Endothelial cell of umbilical vein (primary cell): Measurements from ENCODE around the gene FAM234B. TPM values are rescaled to one million over a fixed set of nuclear protein-coding genes. Genes with fewer than 3 reads are reported as not detected.

Experiments
- BruUV-seq: library from RNA; stranded (reverse); fragments of 400-500 nt; replicated peaks from 2 replicates; lab custom pipeline; 2021; lab: Mats Ljungman, UMichigan
- CTCF ChIA-PET: fragments of 300-600, 350-600 bp; sonication (Branson Sonifier 250); formaldehyde crosslinking; loops from one replicate; lab custom pipeline; 2021; ENCODE audit warnings: antibody characterized with exemption, inconsistent platforms; lab: Charles Lee
- POLR2A ChIA-PET: fragments of 300-600, 350-600 bp; sonication (Branson Sonifier 250); formaldehyde crosslinking; loops from one replicate; lab custom pipeline; 2021; ENCODE audit warnings: antibody characterized with exemption, inconsistent platforms; lab: Charles Lee
- DNase-seq: peaks from one replicate; pipeline ENCODE4 v3.0.0-alpha.2; 2011; ENCODE audit warnings: low read depth, low spot score
- FAIRE-seq: peaks from 2 replicates; lab custom pipeline; 2011; peaks lifted over from hg19 to GRCh38; lab: Jason Lieb, UNC
- H2AFZ ChIP-seq: 2 replicates; pipeline ENCODE4 v1.6.0; 2012; ENCODE audit warnings: low read depth, low read length, control low read depth, inconsistent platforms
- H3K27ac ChIP-seq: 2 replicates; pipeline ENCODE4 v1.5.1; 2011; ENCODE audit warnings: low read depth, mild to moderate bottlenecking, control low read depth, low read length, moderate library complexity; ENCODE audit not compliant: insufficient read depth
- H3K27me3 ChIP-seq, 2 experiments: 2 replicates each; pipeline versions ENCODE4 v1.6.0 to v1.6.1; 2011; ENCODE audit warnings: low read length in 2 of 2, mixed read lengths in 1 of 2; ENCODE audit not compliant: control insufficient read depth in 2 of 2, insufficient read depth in 2 of 2
- H3K36me3 ChIP-seq, 2 experiments: 2 replicates in 1 of 2; 3 replicates in 1 of 2; pipeline ENCODE4 v1.5.1; 2011; ENCODE audit warnings: low read length in 2 of 2, mild to moderate bottlenecking in 1 of 2, moderate library complexity in 1 of 2; ENCODE audit not compliant: control insufficient read depth in 2 of 2, insufficient read depth in 2 of 2; ENCODE audit errors: extremely low read depth in 1 of 2
- H3K4me1 ChIP-seq: 3 replicates; pipeline ENCODE4 v1.5.1; 2011; ENCODE audit warnings: mild to moderate bottlenecking, low read length; ENCODE audit not compliant: control insufficient read depth, insufficient read depth; ENCODE audit errors: extremely low read depth
- H3K4me2 ChIP-seq: 2 replicates; pipeline ENCODE4 v1.6.1; 2011; ENCODE audit warnings: low read length, control low read depth, mixed read lengths; ENCODE audit not compliant: insufficient read depth
- H3K4me3 ChIP-seq, 3 experiments: fragments of 200-600 bp in 1 of 3; sonication (generic), shearing (Covaris generic) in 1 of 3; replicated peaks in 1 of 3; 2 replicates each; pipeline ENCODE4 v1.5.1; 2011 to 2016; ENCODE audit warnings: control low read depth in 3 of 3, low read length in 3 of 3, mild to moderate bottlenecking in 2 of 3, inconsistent platforms in 1 of 3, low read depth in 1 of 3, moderate library complexity in 1 of 3; ENCODE audit not compliant: insufficient read depth in 1 of 3
- H3K79me2 ChIP-seq: 2 replicates; pipeline ENCODE4 v1.6.0; 2012; ENCODE audit warnings: low read length, inconsistent platforms; ENCODE audit not compliant: control insufficient read depth, insufficient read depth
- H3K9ac ChIP-seq: replicated peaks from 2 replicates; pipeline ENCODE3; 2011; ENCODE audit warnings: low read length, control low read depth; ENCODE audit not compliant: insufficient read depth; ENCODE audit errors: extremely low read depth
- H3K9me1 ChIP-seq: replicated peaks from 3 replicates; pipeline ENCODE4 v1.6.0; 2011; ENCODE audit warnings: mild to moderate bottlenecking, low read length; ENCODE audit not compliant: control insufficient read depth, insufficient read depth; ENCODE audit errors: extremely low read depth
- H3K9me3 ChIP-seq: replicated peaks from 2 replicates; pipeline ENCODE4 v1.5.1; 2012; ENCODE audit warnings: low read length, inconsistent platforms; ENCODE audit not compliant: control insufficient read depth, insufficient read depth
- H4K20me1 ChIP-seq: replicated peaks from 2 replicates; pipeline ENCODE3; 2011; ENCODE audit warnings: mild to moderate bottlenecking, low read length; ENCODE audit not compliant: control insufficient read depth, insufficient read depth; ENCODE audit errors: extremely low read depth
- CTCF ChIP-seq, 2 donors: IDR thresholded peaks; 1 replicate in 1 of 2; 2 replicates in 1 of 2; pipeline ENCODE4 v1.5.1; 2011; ENCODE audit warnings: low read length in 2 of 2, mild to moderate bottlenecking in 2 of 2, moderate library complexity in 2 of 2, control low read depth in 1 of 2, inconsistent platforms in 1 of 2, low read depth in 1 of 2; ENCODE audit not compliant: insufficient read depth in 1 of 2; ENCODE audit errors: extremely low read depth in 1 of 2
- EZH2 ChIP-seq: IDR thresholded peaks from 2 replicates; pipeline ENCODE4 v1.6.1; 2012; ENCODE audit warnings: borderline replicate concordance, low read depth, mild to moderate bottlenecking, moderate library complexity, low read length, inconsistent platforms; ENCODE audit not compliant: severe bottlenecking
- FOS ChIP-seq: IDR thresholded peaks from 2 replicates; pipeline ENCODE4 v1.6.1; 2011; ENCODE audit warnings: mild to moderate bottlenecking, low read length, moderate library complexity, borderline replicate concordance; ENCODE audit not compliant: insufficient read depth
- GATA2 ChIP-seq: IDR thresholded peaks from 2 replicates; pipeline ENCODE4 v1.7.0; 2011; ENCODE audit warnings: low read depth, mild to moderate bottlenecking, moderate library complexity, mixed read lengths, low read length; ENCODE audit not compliant: insufficient read length, insufficient read depth
- JUN ChIP-seq: IDR thresholded peaks from 2 replicates; pipeline ENCODE4 v1.6.1; 2011; ENCODE audit warnings: borderline replicate concordance, low read depth; ENCODE audit not compliant: insufficient read length, insufficient read depth
- MAX ChIP-seq: IDR thresholded peaks from 2 replicates; pipeline ENCODE4 v1.6.1; 2011; ENCODE audit not compliant: insufficient read depth, insufficient read length
- MYC ChIP-seq: IDR thresholded peaks from one replicate; pipeline ENCODE4 v1.6.1; 2011; ENCODE audit warnings: mild to moderate bottlenecking, low read depth, low read length
- POLR2A ChIP-seq: IDR thresholded peaks from 2 replicates; pipeline ENCODE4 v1.6.1; 2012; ENCODE audit warnings: low read depth, mild to moderate bottlenecking, control low read depth, low read length
- POLR2AphosphoS5 ChIP-seq: IDR thresholded peaks from 2 replicates; pipeline ENCODE4 v1.6.1; 2012; ENCODE audit warnings: low read depth, mild to moderate bottlenecking, control low read depth, low read length, moderate library complexity; ENCODE audit not compliant: insufficient read depth
- dilution Hi-C: fragments of 300-500 bp; cut with MboI; formaldehyde crosslinking; loops from one replicate; pipeline ENCODE4 v1.15.0; 2019; ENCODE audit warnings: low sequenced_read_pairs; ENCODE audit not compliant: extremely low pct_ligation_motif_present
- intact Hi-C: fragments of 100-400 bp; cut with micrococcal nuclease; formaldehyde crosslinking; loops from one replicate; pipeline ENCODE4 v1.10.0; 2022
- polyA plus RNA-seq, 4 experiments: library from polyadenylated mRNA; depleted of rRNA in 3 of 4; stranded (reverse) in 3 of 4; unstranded in 1 of 4; fragments of >200 nt; gene quantifications; 2 replicates each; pipeline versions ENCODE4 v1.2.1 to v1.2.3, GENCODE V29; 2011 to 2012; ENCODE audit warnings: missing spikeins in 1 of 4
- total RNA-seq: library from RNA; stranded (reverse); gene quantifications from 2 replicates; pipeline ENCODE4 v1.2.3, GENCODE V29; 2021

The FAM234B gene
- total and polyA plus RNA-seq, 2 donors (not counting 3 experiments of a cell fraction or from before 2014, with no cell fraction given): 4.9 to 13.2 TPM

DNA sequence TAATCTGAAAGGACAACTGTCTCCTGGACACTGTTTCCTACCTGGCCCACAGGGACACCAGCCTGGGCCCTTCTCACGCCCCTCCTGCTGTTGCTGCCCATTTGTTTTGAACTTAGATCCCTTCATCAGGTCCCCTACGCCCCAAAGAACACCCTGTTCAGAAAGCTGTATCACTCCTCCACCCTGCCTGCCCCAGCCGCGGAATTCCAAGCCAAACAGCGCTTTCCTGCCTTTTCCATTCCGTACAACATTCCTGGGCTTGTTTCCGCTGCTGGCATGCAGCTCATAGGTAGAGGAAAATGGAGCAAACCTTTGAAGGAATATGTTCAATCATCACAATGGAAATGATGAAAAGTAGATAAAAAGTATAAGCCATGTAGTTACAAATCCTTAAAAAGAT, 72.1 kb downstream of the FAM234B start:
- peak; percentile 93 for FAIRE-seq
- TF ChIP-seq EZH2 (no peak), POLR2AphosphoS5 (peak; percentile 20)
- dilution Hi-C loops: no loop called here
- H3K27ac ChIP-seq: peak overlapping the region; percentile 56
- H3K9me1 ChIP-seq: no peaks in the 10 kb centered on the region
- DNase-seq: peak; percentile 54
- no TSS peak for BruUV-seq
- no peaks in the 10 kb centered on the region for H3K9me3 ChIP-seq
- H3K4me3 ChIP-seq: no peak overlapping the region
- peaks cover 25% of the 10 kb centered on the region for H3K4me1 ChIP-seq
- CTCF ChIA-PET: interaction anchor here (0.8 to 4.4 kb wide), 13 partner anchors 9 to 137 kb away, joined by 3 to 18 read pairs (median 3); partner anchors contain the start of gene EMP1
- no peaks in the 10 kb centered on the region for H3K36me3 ChIP-seq
- H3K79me2 ChIP-seq: no peaks in the 10 kb centered on the region
- POLR2A ChIA-PET: interaction anchor here (1.4 kb wide), 1 partner anchor 80 kb away, joined by 6 read pairs; the partner anchor contains the start of gene EMP1
- H3K4me2 ChIP-seq: peak overlapping the region; percentile 31
- no peaks in the 10 kb centered on the region for H4K20me1 ChIP-seq
- no peaks in the 10 kb centered on the region for H3K27me3 ChIP-seq
- H3K9ac ChIP-seq: peak overlapping the region; percentile 51
- intact Hi-C loops: loop anchor here (1.0 kb wide), 2 partner anchors 9 to 15 kb away; no protein-coding TSS in a partner anchor
- peak overlapping the region; percentile 86 for H2AFZ ChIP-seq

DNA sequence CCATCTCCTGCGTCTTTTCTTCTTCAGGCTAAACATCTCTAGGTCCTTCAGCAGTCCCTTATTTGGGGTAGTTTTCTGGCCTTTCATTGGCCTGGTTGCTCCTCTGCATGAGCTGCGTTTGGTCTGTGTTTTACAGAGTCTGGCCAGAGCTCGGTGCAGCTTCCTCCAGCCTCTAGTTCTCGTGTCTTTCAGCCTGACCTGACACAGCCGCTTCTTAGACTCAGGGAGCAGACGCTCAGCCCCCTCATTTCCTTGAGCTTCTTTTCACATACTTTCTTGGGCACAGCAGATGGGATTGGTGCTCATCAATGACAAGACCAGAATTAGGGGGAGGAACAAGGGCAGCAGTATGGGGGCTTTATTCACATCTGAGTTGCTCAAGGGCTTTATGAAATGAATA, 72.8 kb downstream of the FAM234B start:
- Histone ChIP-seq H3K4me2 (no peak overlapping the region), H3K4me3 (no peak overlapping the region), H3K4me1 (peaks cover 25% of the 10 kb centered on the region), H3K9me3 (no peaks in the 10 kb centered on the region), H3K79me2 (no peaks in the 10 kb centered on the region), H3K27me3 (no peaks in the 10 kb centered on the region), H3K27ac (no peak overlapping the region), H3K9me1 (no peaks in the 10 kb centered on the region), H4K20me1 (no peaks in the 10 kb centered on the region), H2AFZ (no peak overlapping the region), H3K9ac (no peak overlapping the region), H3K36me3 (no peaks in the 10 kb centered on the region)
- intact Hi-C loops (no loop called here), dilution Hi-C loops (no loop called here)
- FAIRE-seq: no peak
- TF ChIP-seq GATA2: no peak
- TF ChIP-seq MYC: no peak
- TF ChIP-seq CTCF (IDR thresholded peaks at IDR 0.05; ENCODE audit: extremely low read depth in 1 of 2, insufficient read depth in 1 of 2, low read depth in 1 of 2, low read length in 2 of 2): no peak
- TF ChIP-seq POLR2A: no peak
- TF ChIP-seq MAX: no peak
- no peak for TF ChIP-seq EZH2
- TF ChIP-seq JUN: no peak
- TF ChIP-seq FOS: no peak
- TF ChIP-seq POLR2AphosphoS5: no peak
- BruUV-seq: no TSS peak
- CTCF ChIA-PET: interaction anchor here (0.6 to 4.4 kb wide), 11 partner anchors 8 to 95 kb away, joined by 3 to 18 read pairs (median 5); partner anchors contain the start of gene EMP1
- POLR2A ChIA-PET: interaction anchor here (1.4 kb wide), 1 partner anchor 79 kb away, joined by 6 read pairs; the partner anchor contains the start of gene EMP1
- no peak for DNase-seq
